Cerebellar cortex (tissue), 1 donor: ENCODE results near the gene ADAMTS2.
"Not testable (repeated sequence)": the region's sequence is repeated elsewhere in the genome, so short reads cannot be mapped to it uniquely, and the experiment has no call there.

Experiments used
- DNase-seq: peaks from one replicate; pipeline ENCODE4 v3.0.0-alpha.2; 2015; ENCODE audit warnings: low spot score

Gene ADAMTS2

GRCh38 chr5:179231309-179231708, 114.0 kb downstream of the ADAMTS2 start:
- no peak for DNase-seq

GRCh38 chr5:179230061-179230461, 115.2 kb downstream of the ADAMTS2 start:
- DNase-seq = no peak

DNA sequence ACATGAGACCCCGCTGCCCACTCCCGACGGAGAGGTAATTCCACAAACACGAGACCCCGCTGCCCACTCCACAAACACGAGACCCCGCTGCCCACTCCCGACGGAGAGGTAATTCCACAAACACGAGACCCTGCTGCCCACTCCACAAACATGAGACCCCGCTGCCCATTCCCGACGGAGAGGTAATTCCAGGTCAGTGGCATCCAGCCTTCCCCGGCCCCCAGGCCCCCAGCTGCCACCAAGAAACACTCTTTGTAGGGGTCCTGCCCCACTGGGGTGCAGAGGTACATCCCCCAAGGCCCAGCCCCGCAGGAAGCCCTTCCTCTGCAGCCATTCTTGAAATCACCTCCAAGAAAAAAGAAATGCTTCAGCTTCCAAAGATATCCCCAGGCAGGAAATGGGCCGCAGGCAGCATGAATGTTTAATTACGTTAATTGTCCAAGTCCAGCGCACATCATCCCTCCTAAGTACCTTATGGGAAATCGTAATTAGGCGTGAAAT, 115.9 kb downstream of the ADAMTS2 start:
- DNase-seq = no peak

GRCh38 chr5:179228341-179229121, 116.7 kb downstream of the ADAMTS2 start:
- no peak for DNase-seq

DNA sequence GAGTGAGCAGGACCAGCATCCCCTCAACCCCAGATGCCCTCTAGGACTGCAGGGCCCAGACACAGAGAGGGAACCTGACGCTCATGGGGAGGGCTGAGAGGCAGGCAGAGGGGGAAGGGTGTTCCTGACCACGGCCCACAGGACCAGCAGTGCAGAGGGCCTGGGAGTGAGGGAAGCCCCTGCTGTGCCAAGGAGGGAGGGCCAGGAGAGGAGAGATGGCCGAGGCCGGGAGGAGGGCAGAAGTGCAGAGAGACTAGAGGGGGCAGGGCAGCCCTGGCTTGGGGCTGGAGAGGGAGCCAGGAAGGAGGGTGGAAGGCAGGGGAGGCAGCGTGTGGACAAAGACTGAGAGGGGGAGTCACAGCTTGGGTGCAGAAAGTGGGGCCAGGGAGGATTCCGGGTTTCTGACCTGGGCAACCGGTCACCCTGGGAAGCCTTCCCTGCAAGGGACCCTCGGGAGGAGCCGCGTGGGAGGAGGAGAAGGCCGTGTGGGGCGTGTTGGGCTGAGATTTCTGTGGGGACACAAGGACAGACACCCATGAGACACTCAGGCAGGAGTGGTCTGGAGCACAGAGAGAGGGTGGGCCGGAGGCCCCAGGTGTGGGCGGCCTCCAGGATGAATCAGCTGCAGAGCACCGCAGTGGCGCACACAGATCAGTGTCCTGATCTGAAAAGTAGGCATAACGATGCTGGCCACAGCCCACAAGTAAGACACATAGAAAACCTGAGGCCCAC, 117.5 kb downstream of the ADAMTS2 start:
- no peak for DNase-seq

- DNase-seq = no peak
Measured at GRCh38 chr5:179227229-179227579, 118.1 kb downstream of the ADAMTS2 start.

GRCh38 chr5:179226696-179227095, 118.6 kb downstream of the ADAMTS2 start:
- DNase-seq = no peak

DNA sequence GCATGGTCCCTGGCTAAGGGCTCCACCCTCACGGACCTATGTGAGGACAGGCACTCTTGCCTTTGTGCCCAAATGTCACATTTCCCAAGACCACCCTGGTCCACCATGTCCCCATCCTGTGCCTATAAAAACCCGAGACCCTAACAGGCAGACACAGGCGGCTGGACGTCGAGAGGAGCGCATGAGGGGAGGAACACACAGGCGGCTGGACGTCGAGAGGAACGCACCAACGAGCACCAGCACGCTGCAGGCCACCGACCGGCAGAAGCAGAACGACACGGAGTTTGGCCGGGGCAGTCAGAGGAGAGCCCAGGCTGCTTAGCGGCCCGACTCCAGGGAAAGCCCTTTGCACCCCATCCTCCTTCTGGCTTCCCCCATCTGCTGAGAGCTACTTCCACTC, 119.9 kb downstream of the ADAMTS2 start:
- DNase-seq = no peak

- no peak for DNase-seq
Measured at GRCh38 chr5:179224741-179225140, 120.5 kb downstream of the ADAMTS2 start.

- no peak for DNase-seq
Measured at GRCh38 chr5:179223961-179224360, 121.3 kb downstream of the ADAMTS2 start.

DNA sequence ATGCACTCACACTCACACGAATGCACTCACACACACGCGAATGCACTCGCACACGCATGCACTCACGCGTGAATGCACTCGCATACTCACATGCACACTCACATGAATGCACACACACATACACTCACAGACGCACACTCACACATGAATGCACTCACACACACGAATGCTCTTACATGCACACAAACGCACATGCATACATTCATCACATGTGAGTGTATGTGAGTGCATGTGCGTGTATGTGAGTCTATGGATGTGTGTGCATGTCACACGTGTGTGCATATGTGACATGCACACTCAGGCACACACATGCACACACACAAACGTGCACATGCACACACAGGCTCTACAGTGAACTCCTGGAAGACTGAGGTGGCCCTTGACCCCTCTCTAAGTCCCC, 121.7 kb downstream of the ADAMTS2 start:
- DNase-seq = no peak

- DNase-seq = no peak
Measured at GRCh38 chr5:179222246-179223017, 122.8 kb downstream of the ADAMTS2 start.

DNA sequence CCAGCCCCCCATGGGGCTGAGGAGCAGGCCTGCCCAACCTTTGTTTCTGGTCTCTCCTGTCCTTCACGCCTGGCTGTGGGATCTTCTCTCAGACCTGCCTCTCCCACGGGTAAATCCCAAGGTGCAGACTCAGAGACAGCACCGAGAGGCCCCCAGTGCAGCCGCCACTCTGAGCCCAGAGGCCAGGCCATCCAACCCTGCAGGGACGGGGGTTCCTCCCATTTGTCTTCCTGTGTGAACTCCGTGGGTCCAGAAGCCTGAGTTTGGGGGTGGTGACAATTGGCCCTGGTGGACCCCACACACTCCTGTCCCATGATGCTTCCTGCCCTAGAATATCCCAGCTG, 123.4 kb downstream of the ADAMTS2 start:
- no peak for DNase-seq

- no peak for DNase-seq
Measured at GRCh38 chr5:179221196-179221876, 123.9 kb downstream of the ADAMTS2 start.

DNA sequence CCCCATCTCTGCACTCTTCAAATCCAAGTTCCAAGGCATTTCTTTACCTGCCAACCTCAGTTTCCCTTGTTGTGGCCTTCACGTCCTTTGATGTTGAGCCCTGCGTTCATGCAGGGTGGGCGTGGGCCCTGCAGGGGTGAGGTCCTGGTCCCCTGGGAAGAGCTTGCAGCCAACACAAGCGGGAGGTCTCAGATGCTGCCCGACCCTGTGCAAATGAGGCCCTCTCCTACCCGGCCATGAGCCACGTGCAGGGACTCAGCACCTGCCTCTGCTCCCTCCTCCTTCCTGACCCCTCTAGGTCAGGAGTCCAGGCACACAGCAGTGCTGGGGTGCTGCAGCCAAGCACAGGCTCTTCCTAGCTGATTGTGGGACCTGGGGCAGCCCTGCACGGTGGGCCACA, 124.5 kb downstream of the ADAMTS2 start:
- no peak for DNase-seq

DNA sequence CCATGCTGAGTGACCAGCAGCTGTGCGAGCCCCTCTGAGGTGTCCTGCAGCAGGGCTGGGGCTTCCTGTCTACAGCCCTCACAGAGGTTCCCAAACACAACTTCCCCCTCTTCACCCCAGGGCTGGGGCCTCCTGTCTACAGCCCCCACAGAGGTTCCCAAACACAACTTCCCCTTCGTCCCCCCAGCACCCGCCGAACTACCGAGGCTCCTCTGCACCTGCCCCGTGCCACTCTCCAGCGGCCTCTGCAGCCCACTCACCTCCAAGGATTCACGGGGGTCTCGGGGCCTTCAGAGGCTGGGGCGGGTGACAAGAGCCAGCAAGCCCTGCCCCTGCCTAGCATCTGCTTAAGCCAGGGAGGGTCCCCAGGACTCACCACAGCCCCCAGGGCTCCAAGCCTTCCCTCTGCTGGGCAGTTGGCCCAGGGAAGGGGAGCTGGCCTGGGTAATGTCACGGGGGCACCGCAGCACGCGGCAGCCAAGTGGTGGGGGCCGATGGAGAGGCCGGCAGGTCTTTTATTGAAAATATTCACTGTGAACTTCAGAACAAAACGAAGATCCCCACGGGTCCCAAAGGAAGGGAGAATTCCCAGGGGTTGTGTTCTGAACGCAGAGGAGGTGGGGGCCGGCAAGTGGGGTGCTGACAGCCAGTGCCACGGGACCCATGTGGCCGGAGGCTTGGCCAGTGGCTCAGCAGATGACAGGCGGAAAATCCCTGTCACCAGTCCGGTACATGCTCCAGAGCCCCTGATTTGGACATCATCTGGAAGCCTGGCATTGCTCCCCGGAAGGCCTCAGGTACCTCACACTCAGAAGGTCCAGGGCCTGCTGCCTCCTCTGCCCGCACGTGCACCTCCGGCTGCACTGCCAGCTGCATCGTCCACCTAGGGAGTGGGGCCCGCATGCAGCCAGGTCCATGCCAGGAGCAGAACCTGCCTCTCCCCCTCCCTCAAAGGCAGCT, 125.3 kb downstream of the ADAMTS2 start:
- no peak for DNase-seq

DNA sequence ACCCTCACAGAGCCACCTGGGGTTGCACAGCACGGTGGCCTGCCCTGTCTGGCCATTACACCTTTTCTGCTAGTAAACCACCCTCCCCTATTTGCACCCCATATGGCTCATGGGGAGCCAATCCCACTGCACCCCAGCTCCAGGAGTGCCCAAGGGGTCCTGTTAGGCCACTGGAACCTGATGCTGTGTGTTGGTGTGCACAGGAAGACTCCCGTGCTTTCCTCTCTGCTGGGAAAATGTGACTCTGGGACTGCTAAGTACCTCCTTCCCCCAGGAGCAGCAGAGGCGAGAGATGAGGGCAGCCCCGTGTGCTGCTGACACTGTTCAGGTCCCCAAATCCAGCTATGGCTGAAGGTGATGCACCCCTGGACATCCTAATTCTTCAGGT, 126.3 kb downstream of the ADAMTS2 start:
- no peak for DNase-seq

DNA sequence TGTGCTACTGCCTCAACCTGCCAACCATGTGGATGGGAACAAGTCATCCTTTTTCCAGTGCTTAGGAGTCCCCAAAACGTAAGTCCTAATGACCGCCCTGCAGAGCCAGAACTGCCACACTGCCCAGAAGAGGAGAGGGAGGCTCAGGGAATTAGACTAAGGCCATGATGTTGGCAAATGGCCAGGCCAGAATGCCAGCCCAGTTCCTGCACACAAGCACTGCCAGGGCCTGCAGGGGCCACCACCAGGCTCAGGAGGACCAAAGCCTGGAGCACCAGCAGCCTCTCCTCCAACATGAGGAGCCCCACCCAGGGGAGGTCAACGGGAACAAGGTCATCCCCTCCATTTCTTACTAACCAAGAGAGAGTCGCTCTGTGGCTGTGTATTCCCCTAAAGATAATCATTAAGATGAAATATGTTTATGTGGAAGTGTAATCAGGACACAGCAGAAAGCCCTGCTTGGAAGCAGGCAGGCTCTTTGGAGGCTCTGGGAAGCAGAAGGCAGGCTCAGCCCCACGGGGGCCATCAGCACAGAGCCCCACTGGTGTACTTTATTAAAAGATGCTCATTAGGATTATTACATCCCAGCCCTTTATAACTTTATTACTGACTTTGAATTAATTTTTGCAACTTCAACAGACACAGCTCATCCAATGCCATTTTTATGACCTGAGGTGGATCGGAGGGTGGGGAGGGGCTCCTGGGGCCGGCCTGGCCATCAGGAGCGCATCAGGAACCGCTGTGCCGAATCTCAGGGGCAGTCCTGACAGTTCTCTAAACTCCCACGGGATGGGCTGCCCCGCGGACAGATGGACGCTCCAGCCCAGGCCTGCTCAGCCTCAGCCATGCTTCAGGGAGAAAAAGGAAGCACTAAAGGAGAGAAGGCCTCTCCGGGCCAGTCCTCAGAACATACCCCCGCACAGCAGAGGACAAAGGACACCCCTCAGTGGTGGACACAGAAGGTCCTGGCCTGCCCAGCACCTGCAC, 127.0 kb downstream of the ADAMTS2 start:
- no peak for DNase-seq

DNA sequence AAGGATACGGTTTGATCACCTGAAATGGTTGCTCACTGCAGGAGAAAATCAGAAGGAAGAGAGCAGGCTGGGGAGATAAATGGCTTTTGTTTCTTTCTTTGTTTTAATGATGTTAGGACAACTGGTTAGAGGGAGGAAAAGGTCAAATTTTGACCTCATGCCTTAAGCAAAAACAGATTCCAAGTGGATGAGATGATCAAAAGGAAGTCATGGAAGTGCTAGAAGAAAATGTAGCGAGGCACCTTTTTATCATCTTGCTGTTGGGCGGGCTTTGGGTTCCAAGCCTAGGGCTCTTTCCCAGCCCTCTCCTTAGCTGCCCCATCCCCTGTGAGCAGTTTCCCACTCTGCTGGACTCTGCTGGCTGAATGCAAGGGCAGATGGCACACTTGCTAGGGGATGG, 127.9 kb downstream of the ADAMTS2 start:
- no peak for DNase-seq

DNA sequence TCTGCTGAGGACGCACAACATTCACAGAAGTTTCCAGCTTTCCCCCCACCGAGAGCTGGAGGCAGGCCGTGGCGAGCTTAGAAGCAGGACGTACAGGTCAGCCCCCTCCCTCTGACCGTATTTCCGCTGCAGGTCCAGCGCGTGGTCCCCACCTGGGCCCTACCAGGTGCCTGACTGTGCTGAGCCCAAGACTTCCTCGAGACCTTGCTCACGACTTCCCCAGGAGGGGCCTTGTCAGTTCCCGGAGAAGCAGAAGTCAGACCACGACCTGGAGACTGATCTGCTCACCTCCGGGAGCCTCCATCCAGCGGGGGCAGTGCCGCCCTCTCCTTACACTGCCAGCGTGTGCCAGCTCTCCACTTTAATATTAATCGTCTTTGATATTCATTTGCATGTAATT, 128.9 kb downstream of the ADAMTS2 start:
- not testable (repeated sequence) for DNase-seq
